ENCODE measurements around the gene CLEC1A.

Gene CLEC1A

DNA sequence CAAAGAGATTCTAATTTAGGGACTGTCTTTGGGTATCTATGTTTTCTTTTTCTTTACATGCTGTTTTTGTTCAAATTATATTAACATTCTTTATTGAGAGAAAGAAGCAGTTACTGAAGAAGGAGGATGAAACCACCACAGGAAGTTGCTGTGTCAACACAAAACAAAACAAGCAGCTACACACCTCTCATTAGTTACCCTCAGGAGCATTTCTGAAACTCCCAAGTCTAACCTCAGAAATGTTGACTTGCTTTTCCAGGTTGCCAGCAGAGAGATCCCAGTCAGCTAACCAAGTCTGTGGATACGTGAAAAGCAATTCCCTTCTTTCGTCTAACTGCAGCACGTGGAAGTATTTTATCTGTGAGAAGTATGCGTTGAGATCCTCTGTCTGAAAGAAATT, 33.5 kb downstream of the CLEC1A start:
- no peak overlapping the region for H2BK15ac ChIP-seq (ENCODE audit: low read depth, poor library complexity, severe bottlenecking)
- 93% methylated on average over 4 of the region's 4 CpGs for WGBS
- H3K9me3 ChIP-seq (ENCODE audit: control insufficient read depth, low read length) = no peaks in the 10 kb centered on the region
- no peak overlapping the region for H3K27ac ChIP-seq (ENCODE audit: low read length, poor library complexity, severe bottlenecking)
- H2AK5ac ChIP-seq (ENCODE audit: low read length, severe bottlenecking) = no peak overlapping the region
- no peak overlapping the region for H3K4ac ChIP-seq (ENCODE audit: low read depth in 1 of 2, low read length in 2 of 2)
- no peak overlapping the region for H2AFZ ChIP-seq (ENCODE audit: low read depth, low read length)
- no peak overlapping the region for H3K18ac ChIP-seq (ENCODE audit: low read depth in 1 of 2, low read length in 2 of 2)
- no peak overlapping the region for H2BK12ac ChIP-seq (ENCODE audit: low read length in 2 of 2)
- no peak overlapping the region for H4K8ac ChIP-seq (ENCODE audit: low read length)
- no peak overlapping the region for H3K9ac ChIP-seq (ENCODE audit: low read length)
- no peak overlapping the region for H3K4me2 ChIP-seq (ENCODE audit: low read length, poor library complexity, severe bottlenecking)
- no peaks in the 10 kb centered on the region for H3K4me1 ChIP-seq (ENCODE audit: control insufficient read depth, insufficient read depth, low read depth, low read length)
- H3K79me1 ChIP-seq (replicated peaks; ENCODE audit: low read length, poor library complexity, severe bottlenecking) = no peaks in the 10 kb centered on the region
- H3K4me3 ChIP-seq (ENCODE audit: insufficient read depth in 1 of 2, low read depth in 1 of 2, low read length in 2 of 2) = no peak overlapping the region
- no peak for DNase-seq
- no peaks in the 10 kb centered on the region for H3K36me3 ChIP-seq (ENCODE audit: control insufficient read depth in 1 of 2, insufficient read depth in 2 of 2, low read depth in 1 of 2, low read length in 2 of 2)
- H3K23ac ChIP-seq (ENCODE audit: low read length in 2 of 2) = no peak overlapping the region
- no peaks in the 10 kb centered on the region for H3K27me3 ChIP-seq (ENCODE audit: control insufficient read depth in 1 of 2, insufficient read depth in 1 of 2, low read length in 2 of 2)
- H2BK120ac ChIP-seq (ENCODE audit: low read depth, low read length) = no peak overlapping the region
- H3K14ac ChIP-seq (ENCODE audit: low read length in 2 of 2) = no peak overlapping the region
- H2BK5ac ChIP-seq (ENCODE audit: low read depth, low read length, poor library complexity, severe bottlenecking) = no peak overlapping the region
- no peak overlapping the region for H4K91ac ChIP-seq (ENCODE audit: low read length)

GRCh38 chr12:10058387-10058786, 40.4 kb downstream of the CLEC1A start:
- Histone ChIP-seq H3K4me3 (ENCODE audit: insufficient read depth in 1 of 2, low read depth in 1 of 2, low read length in 2 of 2) (no peak overlapping the region), H3K9me3 (ENCODE audit: control insufficient read depth, low read length) (no peaks in the 10 kb centered on the region), H2BK12ac (ENCODE audit: low read length in 2 of 2) (no peak overlapping the region), H3K14ac (ENCODE audit: low read length in 2 of 2) (no peak overlapping the region), H3K4me1 (ENCODE audit: control insufficient read depth, insufficient read depth, low read depth, low read length) (no peaks in the 10 kb centered on the region), H3K18ac (ENCODE audit: low read depth in 1 of 2, low read length in 2 of 2) (no peak overlapping the region), H3K36me3 (ENCODE audit: control insufficient read depth in 1 of 2, insufficient read depth in 2 of 2, low read depth in 1 of 2, low read length in 2 of 2) (no peaks in the 10 kb centered on the region), H3K9ac (ENCODE audit: low read length) (no peak overlapping the region), H3K4ac (ENCODE audit: low read depth in 1 of 2, low read length in 2 of 2) (no peak overlapping the region), H2BK15ac (ENCODE audit: low read depth, poor library complexity, severe bottlenecking) (no peak overlapping the region), H3K4me2 (ENCODE audit: low read length, poor library complexity, severe bottlenecking) (no peak overlapping the region), H2AFZ (ENCODE audit: low read depth, low read length) (no peak overlapping the region), H3K79me1 (replicated peaks; ENCODE audit: low read length, poor library complexity, severe bottlenecking) (no peaks in the 10 kb centered on the region), H4K8ac (ENCODE audit: low read length) (no peak overlapping the region), H3K23ac (ENCODE audit: low read length in 2 of 2) (no peak overlapping the region), H2AK5ac (ENCODE audit: low read length, severe bottlenecking) (no peak overlapping the region), H3K27me3 (ENCODE audit: control insufficient read depth in 1 of 2, insufficient read depth in 1 of 2, low read length in 2 of 2) (no peaks in the 10 kb centered on the region), H2BK120ac (ENCODE audit: low read depth, low read length) (no peak overlapping the region), H3K27ac (ENCODE audit: low read length, poor library complexity, severe bottlenecking) (no peak overlapping the region), H2BK5ac (ENCODE audit: low read depth, low read length, poor library complexity, severe bottlenecking) (no peak overlapping the region), H4K91ac (ENCODE audit: low read length) (no peak overlapping the region)
- 93% methylated on average over 3 of the region's 5 CpGs for WGBS
- no peak for DNase-seq

- Histone ChIP-seq H3K4me3 (ENCODE audit: insufficient read depth in 1 of 2, low read depth in 1 of 2, low read length in 2 of 2) (no peak overlapping the region), H3K4ac (ENCODE audit: low read depth in 1 of 2, low read length in 2 of 2) (no peak overlapping the region), H3K4me1 (ENCODE audit: control insufficient read depth, insufficient read depth, low read depth, low read length) (no peaks in the 10 kb centered on the region), H3K36me3 (ENCODE audit: control insufficient read depth in 1 of 2, insufficient read depth in 2 of 2, low read depth in 1 of 2, low read length in 2 of 2) (no peaks in the 10 kb centered on the region), H3K9me3 (ENCODE audit: control insufficient read depth, low read length) (peaks cover 6% of the 10 kb centered on the region), H3K27me3 (ENCODE audit: control insufficient read depth in 1 of 2, insufficient read depth in 1 of 2, low read length in 2 of 2) (no peaks in the 10 kb centered on the region), H3K79me1 (replicated peaks; ENCODE audit: low read length, poor library complexity, severe bottlenecking) (no peaks in the 10 kb centered on the region), H2BK12ac (ENCODE audit: low read length in 2 of 2) (no peak overlapping the region), H3K9ac (ENCODE audit: low read length) (no peak overlapping the region), H2BK5ac (ENCODE audit: low read depth, low read length, poor library complexity, severe bottlenecking) (no peak overlapping the region), H2AFZ (ENCODE audit: low read depth, low read length) (no peak overlapping the region), H3K4me2 (ENCODE audit: low read length, poor library complexity, severe bottlenecking) (no peak overlapping the region), H4K91ac (ENCODE audit: low read length) (no peak overlapping the region), H3K14ac (ENCODE audit: low read length in 2 of 2) (no peak overlapping the region), H2BK120ac (ENCODE audit: low read depth, low read length) (no peak overlapping the region), H2BK15ac (ENCODE audit: low read depth, poor library complexity, severe bottlenecking) (no peak overlapping the region), H2AK5ac (ENCODE audit: low read length, severe bottlenecking) (no peak overlapping the region), H4K8ac (ENCODE audit: low read length) (no peak overlapping the region), H3K18ac (ENCODE audit: low read depth in 1 of 2, low read length in 2 of 2) (no peak overlapping the region), H3K23ac (ENCODE audit: low read length in 2 of 2) (no peak overlapping the region), H3K27ac (ENCODE audit: low read length, poor library complexity, severe bottlenecking) (no peak overlapping the region)
- DNase-seq = no peak
- WGBS = 96% methylated on average over 6 of the region's 7 CpGs
Observed at GRCh38 chr12:10052193-10052913, 46.4 kb downstream of the CLEC1A start.

GRCh38 chr12:10048526-10048925, 50.3 kb downstream of the CLEC1A start:
- H3K4me1 ChIP-seq (ENCODE audit: control insufficient read depth, insufficient read depth, low read depth, low read length) = no peaks in the 10 kb centered on the region
- no peaks in the 10 kb centered on the region for H3K36me3 ChIP-seq (ENCODE audit: control insufficient read depth in 1 of 2, insufficient read depth in 2 of 2, low read depth in 1 of 2, low read length in 2 of 2)
- H3K4me2 ChIP-seq (ENCODE audit: low read length, poor library complexity, severe bottlenecking) = no peak overlapping the region
- H4K8ac ChIP-seq (ENCODE audit: low read length) = no peak overlapping the region
- H3K9ac ChIP-seq (ENCODE audit: low read length) = no peak overlapping the region
- H3K27ac ChIP-seq (ENCODE audit: low read length, poor library complexity, severe bottlenecking) = no peak overlapping the region
- H2AK5ac ChIP-seq (ENCODE audit: low read length, severe bottlenecking) = no peak overlapping the region
- H2BK5ac ChIP-seq (ENCODE audit: low read depth, low read length, poor library complexity, severe bottlenecking) = no peak overlapping the region
- no peak overlapping the region for H2BK12ac ChIP-seq (ENCODE audit: low read length in 2 of 2)
- H2BK15ac ChIP-seq (ENCODE audit: low read depth, poor library complexity, severe bottlenecking) = no peak overlapping the region
- no peak overlapping the region for H2AFZ ChIP-seq (ENCODE audit: low read depth, low read length)
- H3K79me1 ChIP-seq (replicated peaks; ENCODE audit: low read length, poor library complexity, severe bottlenecking) = no peaks in the 10 kb centered on the region
- WGBS = 57% methylated on average over 3 of the region's 3 CpGs
- H3K27me3 ChIP-seq (ENCODE audit: control insufficient read depth in 1 of 2, insufficient read depth in 1 of 2, low read length in 2 of 2) = no peaks in the 10 kb centered on the region
- no peak overlapping the region for H3K4me3 ChIP-seq (ENCODE audit: insufficient read depth in 1 of 2, low read depth in 1 of 2, low read length in 2 of 2)
- no peak overlapping the region for H4K91ac ChIP-seq (ENCODE audit: low read length)
- no peak overlapping the region for H3K23ac ChIP-seq (ENCODE audit: low read length in 2 of 2)
- H2BK120ac ChIP-seq (ENCODE audit: low read depth, low read length) = no peak overlapping the region
- H3K18ac ChIP-seq (ENCODE audit: low read depth in 1 of 2, low read length in 2 of 2) = no peak overlapping the region
- H3K4ac ChIP-seq (ENCODE audit: low read depth in 1 of 2, low read length in 2 of 2) = no peak overlapping the region
- H3K14ac ChIP-seq (ENCODE audit: low read length in 2 of 2) = no peak overlapping the region
- DNase-seq = no peak
- H3K9me3 ChIP-seq (ENCODE audit: control insufficient read depth, low read length) = peaks cover 6% of the 10 kb centered on the region

Data from mesenchymal stem cell (in vitro differentiated cells and primary cell).